Amniotic epithelial cell (primary cell): ENCODE measurements around the gene RALGPS2.
"Not testable (repeated sequence)": the region's sequence is repeated elsewhere in the genome, so short reads cannot be mapped to it uniquely, and the experiment has no call there.

ENCODE experiments used
- DNase-seq: peaks from one replicate; pipeline ENCODE4 v3.0.0-alpha.2; 2010; ENCODE audit warnings: low read depth

Gene RALGPS2

GRCh38 chr1:178781533-178782330 is 56.7 kb downstream of the RALGPS2 start:
- DNase-seq = no peak

- no peak for DNase-seq
Observed at GRCh38 chr1:178784131-178784536, 59.1 kb downstream of the RALGPS2 start.

DNA sequence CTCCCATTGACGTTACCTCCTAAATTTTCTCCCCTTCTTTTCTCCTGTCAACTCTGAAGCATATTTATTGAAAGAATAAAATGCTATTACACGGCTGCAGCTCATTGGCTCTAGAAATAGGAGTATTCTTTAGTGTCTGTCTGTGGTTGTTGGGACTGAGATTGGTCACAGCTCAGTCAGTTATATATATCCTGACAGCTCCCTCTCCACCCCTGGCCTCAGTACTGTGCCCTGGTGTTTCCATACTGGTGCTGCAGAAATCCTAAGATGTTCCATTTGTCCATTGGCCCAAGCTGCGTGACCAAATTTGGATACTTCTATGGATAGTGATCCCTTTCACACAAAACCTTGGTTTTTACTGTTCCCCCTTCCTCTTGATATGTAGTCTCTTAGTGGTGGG is 67.3 kb downstream of the RALGPS2 start:
- DNase-seq = no peak

GRCh38 chr1:178796013-178796412 is 71.0 kb downstream of the RALGPS2 start:
- no peak for DNase-seq

- DNase-seq = peak; percentile 11
Observed at GRCh38 chr1:178797590-178797989, 72.5 kb downstream of the RALGPS2 start.

DNA sequence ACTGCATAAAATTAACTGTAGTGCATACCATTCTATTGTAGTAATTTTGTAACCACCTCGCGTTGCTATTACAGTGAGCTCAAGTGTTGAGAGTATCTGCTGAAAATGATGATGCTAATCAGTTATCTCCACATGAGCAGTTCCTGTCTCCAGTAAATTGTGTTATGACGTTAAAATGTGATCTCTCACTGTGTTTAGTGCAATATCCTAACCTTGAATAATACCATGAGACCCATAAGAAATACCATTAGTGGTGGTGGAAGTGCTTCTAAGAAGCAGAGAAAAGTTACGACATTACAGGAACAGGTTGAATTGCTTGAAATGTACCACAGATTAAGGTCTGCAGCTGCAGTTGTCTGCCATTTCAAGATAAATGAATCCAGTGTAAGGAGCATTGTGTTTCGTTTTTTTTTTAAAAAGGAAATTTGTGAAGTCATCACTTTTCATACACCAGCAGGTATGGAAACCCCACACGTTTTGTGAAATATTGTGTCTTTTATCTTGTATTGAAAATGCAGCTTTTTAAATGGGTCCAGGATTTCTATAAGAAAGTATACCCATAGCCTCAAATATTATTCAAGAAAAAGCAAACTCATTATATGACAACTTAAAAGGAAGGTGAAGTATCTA is 73.3 kb downstream of the RALGPS2 start:
- peak; percentile 24 for DNase-seq

- DNase-seq = peak; percentile 56
Observed at GRCh38 chr1:178802873-178803272, 77.8 kb downstream of the RALGPS2 start.

DNA sequence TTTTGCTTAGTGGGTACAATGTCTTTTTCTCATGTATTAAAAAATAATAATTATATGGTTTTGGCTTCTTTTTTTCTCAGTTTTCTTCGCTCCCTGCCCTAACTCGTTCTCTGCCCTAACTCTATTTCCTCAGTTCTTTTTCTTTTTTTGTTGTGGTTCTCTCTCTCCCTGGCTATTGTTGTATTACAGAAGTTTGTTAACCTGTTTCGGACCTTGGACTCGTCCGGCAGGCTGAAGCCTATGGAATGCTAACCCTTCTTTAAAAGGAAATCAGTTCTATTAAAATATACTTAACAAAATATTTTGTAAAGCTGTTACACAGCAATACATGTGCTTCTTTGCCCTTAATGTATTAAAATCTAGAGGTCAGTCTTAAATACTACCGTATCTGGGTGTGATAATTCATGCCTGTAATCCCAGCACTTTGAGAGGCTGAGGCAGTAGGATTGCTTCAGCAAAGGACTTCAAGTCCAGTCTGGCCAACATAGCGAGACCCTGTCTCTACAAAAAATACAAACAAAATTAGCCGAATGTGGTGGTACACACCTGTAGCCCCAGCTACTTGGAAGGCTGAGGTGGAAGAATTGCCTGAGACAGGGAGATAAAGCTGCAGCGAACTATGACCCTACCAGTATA is 81.7 kb downstream of the RALGPS2 start:
- no peak for DNase-seq

- DNase-seq = no peak
Observed at GRCh38 chr1:178808529-178808928, 83.5 kb downstream of the RALGPS2 start.

- no peak for DNase-seq
Observed at GRCh38 chr1:178810585-178810984, 85.5 kb downstream of the RALGPS2 start.

DNA sequence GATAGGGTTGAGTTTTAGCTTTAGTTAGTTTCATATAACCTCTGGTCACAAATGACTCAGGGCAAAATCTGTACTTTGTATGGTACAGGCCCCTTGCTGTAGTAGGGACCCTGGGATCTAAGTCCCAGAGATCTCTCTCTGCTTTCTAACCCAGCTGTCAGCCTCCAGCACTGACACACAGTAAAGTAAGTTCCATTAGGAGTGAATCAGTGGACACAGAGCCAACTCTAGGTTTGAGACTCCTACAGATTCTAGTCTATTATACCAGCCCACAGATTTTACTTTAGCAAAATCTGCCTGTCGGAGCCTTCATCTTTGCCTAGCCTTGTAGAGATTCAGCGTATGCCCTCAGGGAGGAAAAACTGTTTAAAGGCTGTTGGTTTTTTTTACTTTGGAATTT is 93.4 kb downstream of the RALGPS2 start:
- DNase-seq = peak; percentile 23

GRCh38 chr1:178819123-178819522 is 94.1 kb downstream of the RALGPS2 start:
- no peak for DNase-seq

GRCh38 chr1:178821134-178821866 is 96.3 kb downstream of the RALGPS2 start:
- DNase-seq = no peak

DNA sequence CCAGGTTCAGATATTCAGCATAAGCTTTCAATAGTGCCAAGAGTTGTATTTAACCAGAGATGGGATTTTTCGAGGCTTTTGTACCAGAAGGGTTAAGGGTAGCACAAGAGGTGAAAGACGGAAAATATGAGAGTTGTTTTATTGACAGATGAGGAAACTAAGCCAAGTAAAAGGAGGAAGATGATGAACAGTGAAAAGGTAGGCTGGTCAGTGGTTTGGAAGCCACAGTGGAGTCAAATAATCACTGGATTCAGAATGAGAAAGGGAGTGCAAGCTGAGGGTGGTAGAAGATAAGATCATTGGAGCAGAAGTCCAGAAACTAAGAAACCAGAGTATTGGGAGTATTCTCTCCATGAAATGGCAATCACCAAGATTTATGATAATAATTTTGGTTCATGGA is 100.1 kb downstream of the RALGPS2 start:
- no peak for DNase-seq

GRCh38 chr1:178844436-178844835 is 119.4 kb downstream of the RALGPS2 start:
- no peak for DNase-seq

DNA sequence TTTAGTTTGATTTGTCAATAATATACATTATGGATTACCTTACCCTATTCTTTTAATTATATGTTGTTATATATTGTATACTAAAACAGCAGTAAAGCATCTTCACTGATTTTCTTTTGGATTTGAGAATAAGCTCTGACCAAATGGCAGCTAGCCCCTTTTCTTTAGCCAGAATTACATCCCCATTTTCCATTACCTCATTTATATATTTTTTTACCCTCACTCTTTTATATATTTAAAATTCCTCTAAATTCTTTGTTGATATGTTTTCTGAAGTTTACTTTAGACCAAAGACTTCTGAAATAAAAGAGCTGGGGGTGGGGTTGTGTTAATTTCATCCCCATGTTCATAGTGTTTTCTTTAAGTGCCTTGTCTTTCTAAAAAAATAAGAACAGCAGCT is 121.3 kb downstream of the RALGPS2 start:
- no peak for DNase-seq

DNA sequence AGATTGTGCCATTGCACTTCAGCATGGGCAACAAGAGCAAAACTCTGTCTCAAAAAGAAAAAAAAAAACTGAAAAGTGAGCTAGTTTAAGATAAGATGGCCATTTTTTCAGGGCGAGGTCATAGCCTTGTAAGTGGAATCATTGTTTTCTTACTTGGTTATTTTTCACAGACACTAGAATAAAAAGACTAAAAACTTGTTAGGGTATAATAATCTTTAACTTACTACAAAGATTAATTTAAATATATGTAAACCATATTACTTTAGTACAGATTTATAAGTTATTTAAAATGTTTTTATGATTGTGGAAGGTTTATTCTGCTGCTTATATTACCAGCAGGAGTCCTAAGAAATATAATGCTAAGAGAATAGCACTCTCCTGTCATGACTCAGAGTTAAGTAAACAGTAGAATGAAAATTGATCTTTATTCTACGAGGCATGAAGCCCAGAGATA is 122.4 kb downstream of the RALGPS2 start:
- DNase-seq = peak; percentile 74

DNA sequence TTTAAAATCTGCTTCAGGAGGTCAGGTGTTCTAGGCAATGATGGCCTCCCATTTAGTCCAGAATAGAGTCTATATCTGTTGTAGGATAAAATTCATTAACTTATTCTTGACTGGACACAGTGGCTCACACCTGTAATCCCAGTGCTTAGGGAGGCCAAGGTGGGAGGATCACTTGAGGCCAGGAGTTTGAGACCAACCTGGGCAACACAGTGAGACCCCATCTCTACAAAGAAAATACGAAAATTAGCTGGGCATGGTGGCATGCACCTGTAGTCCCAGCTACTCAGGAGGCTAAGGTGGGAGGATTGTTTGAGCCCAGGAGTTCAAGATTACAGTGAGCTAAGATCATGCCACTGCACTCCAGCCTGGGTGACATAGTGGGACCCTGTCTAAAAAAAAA is 122.9 kb downstream of the RALGPS2 start:
- not testable (repeated sequence) for DNase-seq

DNA sequence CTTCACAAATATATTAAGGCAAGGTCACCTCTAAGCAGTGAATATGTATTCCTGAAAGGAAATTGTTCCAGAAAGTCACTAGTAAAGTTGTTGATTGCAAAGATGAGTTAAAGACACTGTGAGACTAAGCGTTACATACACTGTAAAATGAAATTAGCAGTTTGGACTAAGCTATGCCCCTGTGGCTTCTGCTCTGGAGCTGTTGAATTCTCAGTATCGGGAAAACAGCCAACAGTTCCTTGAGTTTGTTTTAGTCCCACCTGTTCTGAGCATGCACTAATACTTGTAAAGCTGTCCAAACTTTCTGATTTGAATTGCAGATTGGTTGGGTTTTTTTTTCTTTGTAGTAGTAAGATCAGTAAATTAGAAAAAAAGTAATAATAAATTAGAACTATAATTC is 124.9 kb downstream of the RALGPS2 start:
- DNase-seq = no peak

DNA sequence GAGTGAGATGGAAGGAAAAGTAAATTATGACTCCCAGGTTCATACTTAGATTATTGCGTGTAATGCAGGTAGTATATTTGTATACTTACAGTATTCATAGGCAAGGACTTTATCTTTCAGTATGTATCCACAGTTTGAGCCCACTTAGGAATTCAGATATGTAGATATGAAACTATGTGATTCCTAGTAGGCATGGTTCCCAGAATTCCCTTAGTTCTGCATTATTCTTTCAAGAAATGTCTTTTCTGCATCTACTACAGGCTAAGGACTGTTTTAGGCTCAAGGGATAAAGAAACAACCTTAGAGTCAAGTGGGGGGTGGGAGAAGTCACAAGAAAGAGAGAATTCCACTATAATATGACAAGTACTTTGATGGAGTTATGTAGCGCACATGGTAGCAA is 132.1 kb downstream of the RALGPS2 start:
- no peak for DNase-seq

- no peak for DNase-seq
Observed at GRCh38 chr1:178862416-178862815, 137.4 kb downstream of the RALGPS2 start.

- no peak for DNase-seq
Observed at GRCh38 chr1:178862864-178863263, 137.8 kb downstream of the RALGPS2 start.
